ENCODE results near the gene GRM5.

Gene GRM5

GRCh38 chr11:88692306-88693086 lies 373.3 kb downstream of the GRM5 start:
- DNase-seq = no peak

DNA sequence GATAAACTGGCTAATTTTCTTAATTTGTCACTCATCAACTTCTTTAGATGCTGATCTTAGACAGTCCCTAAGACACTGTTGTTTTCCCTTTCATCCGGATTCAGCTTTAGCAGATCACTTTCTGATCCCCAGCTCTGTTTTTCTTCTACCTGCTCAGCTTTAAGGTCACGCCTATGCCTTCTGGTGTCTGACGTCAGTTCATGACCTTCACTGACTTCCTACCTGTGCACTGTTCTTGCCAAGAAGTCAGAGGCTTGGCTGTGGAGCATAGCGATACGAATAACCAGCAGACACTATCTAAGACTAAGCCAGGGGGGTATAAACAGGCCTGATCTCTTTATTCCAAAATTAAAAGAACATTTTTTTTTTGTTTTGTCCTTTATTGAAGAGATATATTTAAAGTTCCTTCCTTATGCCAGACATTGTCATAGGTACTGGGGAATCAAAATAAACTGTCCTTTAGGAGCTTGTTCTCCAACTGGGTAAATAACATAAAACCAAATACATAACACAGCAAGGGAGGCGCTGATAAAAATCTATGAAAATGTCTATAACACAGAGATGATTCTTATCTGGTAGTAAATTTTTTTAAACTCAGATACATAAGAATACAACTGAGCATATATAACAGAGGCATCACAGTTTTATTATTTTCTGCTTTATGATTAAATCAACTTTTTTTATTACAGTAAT lies 376.1 kb downstream of the GRM5 start:
- DNase-seq = no peak

DNA sequence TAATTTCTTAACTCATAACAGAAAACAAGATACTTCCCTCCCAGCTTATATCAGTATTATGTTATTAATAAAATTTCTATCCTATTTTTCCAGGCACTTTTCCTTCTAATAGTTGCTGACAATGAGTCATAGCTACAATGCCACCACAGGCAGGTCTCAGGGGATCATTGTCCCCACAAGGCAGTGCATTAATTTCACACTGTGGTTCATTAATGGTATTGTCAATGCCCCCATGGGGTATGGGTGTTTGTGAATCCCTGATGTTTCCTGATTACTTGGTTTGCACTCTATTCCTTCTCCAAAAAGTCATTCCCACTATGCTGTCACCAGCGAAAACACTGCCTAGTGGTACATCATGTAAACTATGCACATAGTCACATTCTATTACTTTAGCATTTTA lies 382.8 kb downstream of the GRM5 start:
- DNase-seq = no peak

- DNase-seq = no peak
These were observed 385.0 kb downstream of the GRM5 start for GRCh38 chr11:88680806-88681205.

DNA sequence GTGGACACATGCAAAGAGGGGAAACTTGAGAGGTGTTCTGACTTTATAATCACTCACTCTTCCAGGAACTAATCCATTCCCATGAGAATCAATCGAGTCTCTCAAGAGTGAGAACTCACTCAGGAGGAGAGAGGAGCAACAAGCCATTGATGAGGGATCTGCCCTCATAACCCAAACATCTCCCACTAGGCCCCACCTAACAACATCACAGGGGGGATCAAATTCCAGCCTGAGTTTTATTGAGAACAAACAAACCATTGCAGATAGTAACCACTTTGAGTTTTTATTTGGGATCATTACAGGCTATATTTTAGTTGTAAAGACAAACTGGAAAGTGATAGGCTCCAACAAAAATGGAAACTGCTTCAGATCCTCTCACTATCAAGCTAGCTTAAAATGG lies 399.4 kb downstream of the GRM5 start:
- no peak for DNase-seq

DNA sequence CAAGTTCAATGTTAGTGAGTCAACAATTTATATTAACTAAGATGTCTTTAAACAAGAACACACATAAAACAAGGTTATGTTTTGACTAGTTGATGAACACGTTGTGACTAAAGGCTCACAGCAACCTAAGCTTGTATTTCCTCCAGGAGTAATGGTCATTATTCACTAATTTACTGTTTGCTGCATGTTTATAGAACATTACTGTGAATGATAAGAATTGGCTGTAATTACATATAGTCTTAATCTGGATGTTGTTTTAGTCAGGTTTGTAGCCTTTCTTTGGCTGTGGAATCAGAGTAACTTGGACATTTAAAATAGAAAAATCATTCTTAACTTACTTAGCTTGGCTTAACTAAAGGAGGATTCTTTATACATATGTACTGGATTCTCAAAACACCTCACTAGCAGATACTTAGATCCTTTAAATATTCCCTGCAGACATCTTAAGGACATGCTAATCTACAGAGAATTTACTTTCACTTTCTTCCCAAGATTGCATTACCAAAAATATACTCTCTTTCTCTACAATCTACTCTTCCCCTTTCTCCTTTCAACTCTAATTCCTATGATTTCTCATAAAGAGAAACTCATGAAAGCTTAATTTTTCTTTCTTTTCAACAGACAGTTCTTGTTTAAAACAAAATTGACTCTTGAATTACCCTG lies 408.6 kb downstream of the GRM5 start:
- DNase-seq = no peak

- no peak for DNase-seq
These were observed 409.5 kb downstream of the GRM5 start for GRCh38 chr11:88656283-88656682.

DNA sequence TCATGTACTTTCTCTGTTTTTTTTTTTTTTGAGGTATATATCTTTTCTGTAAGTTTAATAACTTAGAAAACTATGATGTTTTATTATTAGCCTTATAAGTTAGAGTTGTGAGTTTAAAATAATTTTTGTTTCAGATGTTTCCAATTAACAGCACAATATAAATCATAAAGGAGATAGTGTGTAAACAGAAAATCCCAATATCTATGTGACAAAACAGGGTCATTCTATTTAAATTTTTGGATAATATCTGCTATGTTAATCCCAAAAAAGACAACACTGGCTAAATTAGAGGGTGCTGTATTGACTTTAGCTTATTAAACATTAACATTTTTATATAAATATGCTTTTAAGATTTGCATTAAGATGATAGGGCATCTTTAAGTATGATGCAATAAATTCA lies 410.1 kb downstream of the GRM5 start:
- DNase-seq = no peak

GRCh38 chr11:88655196-88655595 lies 410.6 kb downstream of the GRM5 start:
- no peak for DNase-seq

DNA sequence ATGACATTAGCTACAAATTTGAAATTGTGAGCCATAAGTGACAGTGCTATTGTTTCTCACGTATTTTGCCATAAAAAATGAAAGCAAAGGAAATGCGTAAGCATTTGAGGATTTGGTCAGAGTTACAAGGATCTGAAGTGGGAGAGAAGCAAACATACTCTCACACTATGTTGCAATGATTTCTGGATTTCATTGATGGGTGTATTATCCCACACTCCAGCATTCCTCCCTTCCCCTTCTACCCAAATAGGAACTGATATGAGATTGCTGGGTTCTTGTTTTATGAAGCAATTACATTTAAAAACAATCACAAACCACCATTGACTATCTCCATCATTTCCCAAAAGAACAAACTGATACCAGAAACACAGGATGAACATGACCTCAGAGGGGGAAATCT lies 414.2 kb downstream of the GRM5 start:
- no peak for DNase-seq

- no peak for DNase-seq
These were observed 421.1 kb downstream of the GRM5 start for GRCh38 chr11:88644724-88645123.

- no peak for DNase-seq
These were observed 433.6 kb downstream of the GRM5 start for GRCh38 chr11:88632163-88632562.

GRCh38 chr11:88631497-88631896 lies 434.3 kb downstream of the GRM5 start:
- DNase-seq = no peak

- no peak for DNase-seq
These were observed 436.3 kb downstream of the GRM5 start for GRCh38 chr11:88629496-88629895.

GRCh38 chr11:88626216-88626615 lies 439.6 kb downstream of the GRM5 start:
- DNase-seq = no peak

- no peak for DNase-seq
These were observed 442.3 kb downstream of the GRM5 start for GRCh38 chr11:88623531-88623930.

DNA sequence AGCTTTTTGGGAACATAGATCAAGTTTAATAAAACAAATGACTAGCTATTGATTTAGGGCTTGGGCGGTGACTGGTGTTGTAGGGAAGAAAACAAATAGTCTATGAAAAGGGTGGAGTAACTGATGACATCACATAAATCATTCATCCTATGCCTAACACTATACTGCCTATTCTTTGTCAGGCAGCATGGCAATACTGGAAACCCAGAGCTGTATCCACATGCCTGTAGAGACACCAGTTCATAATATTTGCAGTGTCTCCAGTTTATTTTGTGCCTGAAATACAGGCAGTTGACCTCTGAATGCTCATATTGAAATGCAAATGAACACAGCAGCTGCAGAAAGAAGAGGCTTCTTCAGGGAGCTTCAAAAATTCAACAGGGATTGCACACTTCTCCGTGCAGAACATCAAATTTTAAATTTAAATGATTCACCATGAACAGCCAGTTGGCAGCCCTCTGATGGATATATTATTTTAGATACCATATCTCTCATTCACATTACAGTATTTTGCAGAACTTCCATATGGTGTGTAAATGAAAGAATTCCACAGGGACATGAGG lies 445.1 kb downstream of the GRM5 start:
- no peak for DNase-seq

DNA sequence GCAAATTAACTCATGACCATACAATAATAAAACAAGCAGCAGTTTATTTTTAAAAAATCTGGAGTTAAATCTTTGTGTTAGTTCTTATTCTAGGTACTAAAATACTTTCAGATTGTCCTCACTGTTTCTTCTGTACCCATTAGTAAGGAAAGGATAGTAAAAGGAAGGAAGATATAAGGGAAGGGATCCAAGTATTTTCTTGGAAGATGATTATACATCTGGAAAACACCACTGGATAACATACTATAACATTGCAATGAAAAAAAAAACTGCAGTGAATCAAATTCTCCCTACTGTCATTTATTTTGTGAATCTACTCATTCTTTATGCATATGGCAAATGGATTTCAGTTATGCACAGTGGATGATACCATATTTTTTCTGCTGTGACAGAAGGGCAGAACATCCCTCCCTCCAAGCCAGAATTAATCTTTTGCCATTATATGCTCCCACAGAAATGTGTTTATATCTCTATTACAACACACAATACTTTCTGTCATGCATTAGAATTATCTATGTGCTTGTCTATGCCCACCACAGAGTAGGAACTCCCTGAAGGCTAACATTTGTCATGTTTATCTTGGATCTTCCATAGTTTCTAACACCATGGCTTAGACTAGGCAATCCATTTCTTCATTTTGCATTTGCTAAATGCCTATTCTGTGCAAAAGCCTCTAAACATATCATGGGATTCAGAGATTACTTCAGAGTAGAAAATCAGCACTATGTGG lies 446.0 kb downstream of the GRM5 start:
- DNase-seq = no peak

DNA sequence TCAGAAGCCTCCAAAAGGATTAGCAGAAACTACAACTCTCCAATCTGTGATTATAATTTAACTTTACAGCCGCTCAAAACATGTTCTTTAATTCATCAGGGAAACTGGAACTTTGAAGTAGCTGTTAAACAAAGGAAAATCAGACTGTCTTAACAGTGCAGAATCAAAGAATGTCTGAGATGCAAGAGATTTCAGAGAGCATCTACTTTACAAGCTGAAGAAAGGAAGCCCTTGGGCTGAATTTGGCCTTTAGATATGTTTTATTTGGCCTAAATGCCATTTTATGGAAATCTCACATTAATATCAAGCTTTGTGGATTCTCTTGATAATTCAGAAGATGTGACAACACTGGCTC lies 446.7 kb downstream of the GRM5 start:
- DNase-seq = no peak

GRCh38 chr11:88618327-88619070 lies 447.3 kb downstream of the GRM5 start:
- DNase-seq = no peak

DNA sequence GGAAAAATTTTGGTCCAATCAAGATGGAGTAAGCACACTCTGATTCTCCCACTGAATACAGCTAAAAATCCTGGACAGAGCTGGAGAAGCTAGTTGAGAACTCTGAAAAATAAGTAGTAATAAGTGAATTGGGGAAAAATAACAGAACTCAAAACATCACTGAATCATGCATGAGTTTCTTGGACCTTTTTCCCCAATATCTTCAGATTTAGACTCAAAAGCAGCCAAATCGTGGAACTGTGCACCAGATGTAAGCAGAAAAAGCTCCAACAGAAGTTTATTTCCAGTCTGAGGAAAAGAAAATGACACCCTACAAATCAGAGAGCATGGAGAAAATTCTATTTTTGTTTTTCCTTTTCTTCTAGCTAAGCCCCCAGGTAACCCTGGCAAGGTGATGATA lies 448.6 kb downstream of the GRM5 start:
- no peak for DNase-seq

DNA sequence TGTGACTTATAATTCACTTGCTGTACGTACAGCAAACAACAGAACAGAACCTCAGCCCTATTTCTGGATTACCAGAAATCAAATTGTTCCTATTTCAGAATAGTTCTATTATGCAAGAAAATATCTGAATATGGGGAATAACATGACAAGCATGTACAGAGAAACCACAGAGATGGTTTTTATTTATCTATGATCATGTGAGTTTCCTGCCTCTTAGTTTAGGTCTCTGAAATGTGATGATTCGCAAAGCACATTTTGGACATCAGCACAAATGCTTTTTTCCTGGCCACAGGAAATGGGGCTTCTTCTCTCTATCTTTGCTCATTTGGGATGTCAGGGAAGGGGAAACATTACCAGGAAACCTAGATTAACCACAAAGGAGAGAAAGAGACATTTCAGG lies 461.5 kb downstream of the GRM5 start:
- no peak for DNase-seq
